Endothelial cell of umbilical vein (primary cell): ENCODE measurements around the gene TRAPPC12. TPM values are rescaled to one million over a fixed set of nuclear protein-coding genes. Genes with fewer than 3 reads are reported as not detected.

Experiments used
- BruUV-seq: library from RNA; stranded (reverse); fragments of 400-500 nt; replicated peaks from 2 replicates; lab custom pipeline; 2021; lab: Mats Ljungman, UMichigan
- CTCF ChIA-PET: fragments of 300-600, 350-600 bp; sonication (Branson Sonifier 250); formaldehyde crosslinking; loops from one replicate; lab custom pipeline; 2021; ENCODE audit warnings: antibody characterized with exemption, inconsistent platforms; lab: Charles Lee
- POLR2A ChIA-PET: fragments of 300-600, 350-600 bp; sonication (Branson Sonifier 250); formaldehyde crosslinking; loops from one replicate; lab custom pipeline; 2021; ENCODE audit warnings: antibody characterized with exemption, inconsistent platforms; lab: Charles Lee
- DNase-seq: peaks from one replicate; pipeline ENCODE4 v3.0.0-alpha.2; 2011; ENCODE audit warnings: low read depth, low spot score
- FAIRE-seq: peaks from 2 replicates; lab custom pipeline; 2011; peaks lifted over from hg19 to GRCh38; lab: Jason Lieb, UNC
- H2AFZ ChIP-seq: 2 replicates; pipeline ENCODE4 v1.6.0; 2012; ENCODE audit warnings: low read depth, low read length, control low read depth, inconsistent platforms
- H3K27ac ChIP-seq: 2 replicates; pipeline ENCODE4 v1.5.1; 2011; ENCODE audit warnings: low read depth, mild to moderate bottlenecking, control low read depth, low read length, moderate library complexity; ENCODE audit not compliant: insufficient read depth
- H3K27me3 ChIP-seq, 2 experiments: 2 replicates each; pipeline versions ENCODE4 v1.6.0 to v1.6.1; 2011; ENCODE audit warnings: low read length in 2 of 2, mixed read lengths in 1 of 2; ENCODE audit not compliant: control insufficient read depth in 2 of 2, insufficient read depth in 2 of 2
- H3K36me3 ChIP-seq, 2 experiments: 2 replicates in 1 of 2; 3 replicates in 1 of 2; pipeline ENCODE4 v1.5.1; 2011; ENCODE audit warnings: low read length in 2 of 2, mild to moderate bottlenecking in 1 of 2, moderate library complexity in 1 of 2; ENCODE audit not compliant: control insufficient read depth in 2 of 2, insufficient read depth in 2 of 2; ENCODE audit errors: extremely low read depth in 1 of 2
- H3K4me1 ChIP-seq: 3 replicates; pipeline ENCODE4 v1.5.1; 2011; ENCODE audit warnings: mild to moderate bottlenecking, low read length; ENCODE audit not compliant: control insufficient read depth, insufficient read depth; ENCODE audit errors: extremely low read depth
- H3K4me2 ChIP-seq: 2 replicates; pipeline ENCODE4 v1.6.1; 2011; ENCODE audit warnings: low read length, control low read depth, mixed read lengths; ENCODE audit not compliant: insufficient read depth
- H3K4me3 ChIP-seq, 3 experiments: fragments of 200-600 bp in 1 of 3; sonication (generic), shearing (Covaris generic) in 1 of 3; replicated peaks in 1 of 3; 2 replicates each; pipeline ENCODE4 v1.5.1; 2011 to 2016; ENCODE audit warnings: control low read depth in 3 of 3, low read length in 3 of 3, mild to moderate bottlenecking in 2 of 3, inconsistent platforms in 1 of 3, low read depth in 1 of 3, moderate library complexity in 1 of 3; ENCODE audit not compliant: insufficient read depth in 1 of 3
- H3K79me2 ChIP-seq: 2 replicates; pipeline ENCODE4 v1.6.0; 2012; ENCODE audit warnings: low read length, inconsistent platforms; ENCODE audit not compliant: control insufficient read depth, insufficient read depth
- H3K9ac ChIP-seq: replicated peaks from 2 replicates; pipeline ENCODE3; 2011; ENCODE audit warnings: low read length, control low read depth; ENCODE audit not compliant: insufficient read depth; ENCODE audit errors: extremely low read depth
- H3K9me1 ChIP-seq: replicated peaks from 3 replicates; pipeline ENCODE4 v1.6.0; 2011; ENCODE audit warnings: mild to moderate bottlenecking, low read length; ENCODE audit not compliant: control insufficient read depth, insufficient read depth; ENCODE audit errors: extremely low read depth
- H3K9me3 ChIP-seq: replicated peaks from 2 replicates; pipeline ENCODE4 v1.5.1; 2012; ENCODE audit warnings: low read length, inconsistent platforms; ENCODE audit not compliant: control insufficient read depth, insufficient read depth
- H4K20me1 ChIP-seq: replicated peaks from 2 replicates; pipeline ENCODE3; 2011; ENCODE audit warnings: mild to moderate bottlenecking, low read length; ENCODE audit not compliant: control insufficient read depth, insufficient read depth; ENCODE audit errors: extremely low read depth
- CTCF ChIP-seq, 2 donors: IDR thresholded peaks; 1 replicate in 1 of 2; 2 replicates in 1 of 2; pipeline ENCODE4 v1.5.1; 2011; ENCODE audit warnings: low read length in 2 of 2, mild to moderate bottlenecking in 2 of 2, moderate library complexity in 2 of 2, control low read depth in 1 of 2, inconsistent platforms in 1 of 2, low read depth in 1 of 2; ENCODE audit not compliant: insufficient read depth in 1 of 2; ENCODE audit errors: extremely low read depth in 1 of 2
- EZH2 ChIP-seq: IDR thresholded peaks from 2 replicates; pipeline ENCODE4 v1.6.1; 2012; ENCODE audit warnings: borderline replicate concordance, low read depth, mild to moderate bottlenecking, moderate library complexity, low read length, inconsistent platforms; ENCODE audit not compliant: severe bottlenecking
- FOS ChIP-seq: IDR thresholded peaks from 2 replicates; pipeline ENCODE4 v1.6.1; 2011; ENCODE audit warnings: mild to moderate bottlenecking, low read length, moderate library complexity, borderline replicate concordance; ENCODE audit not compliant: insufficient read depth
- GATA2 ChIP-seq: IDR thresholded peaks from 2 replicates; pipeline ENCODE4 v1.7.0; 2011; ENCODE audit warnings: low read depth, mild to moderate bottlenecking, moderate library complexity, mixed read lengths, low read length; ENCODE audit not compliant: insufficient read length, insufficient read depth
- JUN ChIP-seq: IDR thresholded peaks from 2 replicates; pipeline ENCODE4 v1.6.1; 2011; ENCODE audit warnings: borderline replicate concordance, low read depth; ENCODE audit not compliant: insufficient read length, insufficient read depth
- MAX ChIP-seq: IDR thresholded peaks from 2 replicates; pipeline ENCODE4 v1.6.1; 2011; ENCODE audit not compliant: insufficient read depth, insufficient read length
- MYC ChIP-seq: IDR thresholded peaks from one replicate; pipeline ENCODE4 v1.6.1; 2011; ENCODE audit warnings: mild to moderate bottlenecking, low read depth, low read length
- POLR2A ChIP-seq: IDR thresholded peaks from 2 replicates; pipeline ENCODE4 v1.6.1; 2012; ENCODE audit warnings: low read depth, mild to moderate bottlenecking, control low read depth, low read length
- POLR2AphosphoS5 ChIP-seq: IDR thresholded peaks from 2 replicates; pipeline ENCODE4 v1.6.1; 2012; ENCODE audit warnings: low read depth, mild to moderate bottlenecking, control low read depth, low read length, moderate library complexity; ENCODE audit not compliant: insufficient read depth
- dilution Hi-C: fragments of 300-500 bp; cut with MboI; formaldehyde crosslinking; loops from one replicate; pipeline ENCODE4 v1.15.0; 2019; ENCODE audit warnings: low sequenced_read_pairs; ENCODE audit not compliant: extremely low pct_ligation_motif_present
- intact Hi-C: fragments of 100-400 bp; cut with micrococcal nuclease; formaldehyde crosslinking; loops from one replicate; pipeline ENCODE4 v1.10.0; 2022
- polyA plus RNA-seq, 4 experiments: library from polyadenylated mRNA; depleted of rRNA in 3 of 4; stranded (reverse) in 3 of 4; unstranded in 1 of 4; fragments of >200 nt; gene quantifications; 2 replicates each; pipeline versions ENCODE4 v1.2.1 to v1.2.3, GENCODE V29; 2011 to 2012; ENCODE audit warnings: missing spikeins in 1 of 4
- total RNA-seq: library from RNA; stranded (reverse); gene quantifications from 2 replicates; pipeline ENCODE4 v1.2.3, GENCODE V29; 2021

Gene TRAPPC12
- total and polyA plus RNA-seq, 2 donors (not counting 3 experiments of a cell fraction or from before 2014, with no cell fraction given) = 47.5 to 81.5 TPM

- H3K36me3 ChIP-seq = peaks cover 7 to 23% of the 10 kb centered on the region in 2 experiments
- no peak overlapping the region for H3K4me3 ChIP-seq
- no peak overlapping the region for H3K9ac ChIP-seq
- H3K4me2 ChIP-seq = no peak overlapping the region
- intact Hi-C loops = no loop called here
- DNase-seq = no peak
- no peak overlapping the region for H2AFZ ChIP-seq
- no peaks in the 10 kb centered on the region for H3K9me3 ChIP-seq
- H3K4me1 ChIP-seq = no peaks in the 10 kb centered on the region
- ChIA-PET CTCF (no interaction called here), POLR2A (no interaction called here)
- no peaks in the 10 kb centered on the region for H3K79me2 ChIP-seq
- H3K27ac ChIP-seq = no peak overlapping the region
- no peaks in the 10 kb centered on the region for H4K20me1 ChIP-seq
- TF ChIP-seq POLR2A = no peak
- TF ChIP-seq EZH2 = no peak
- TF ChIP-seq GATA2 = no peak
- TF ChIP-seq JUN = no peak
- TF ChIP-seq FOS = no peak
- TF ChIP-seq CTCF (IDR thresholded peaks at IDR 0.05; ENCODE audit: extremely low read depth in 1 of 2, insufficient read depth in 1 of 2, low read depth in 1 of 2, low read length in 2 of 2) = no peak
- no peak for TF ChIP-seq MAX
- no peak for TF ChIP-seq POLR2AphosphoS5
- no peak for TF ChIP-seq MYC
- no peaks in the 10 kb centered on the region for H3K27me3 ChIP-seq
- no TSS peak for BruUV-seq
- H3K9me1 ChIP-seq = no peaks in the 10 kb centered on the region
- dilution Hi-C loops = no loop called here
- FAIRE-seq = no peak
These were observed 119.4 kb downstream of the TRAPPC12 start for GRCh38 chr2:3498783-3499394.
